Motor neuron (in vitro differentiated cells): Measurements from ENCODE around the gene AGBL4. TPM values are rescaled to one million over a fixed set of nuclear protein-coding genes. Genes with fewer than 3 reads are reported as not detected.

Experiments used
- ATAC-seq, 8 experiments: fragments of 200-7000 bp; cut with Tn5 transposase; replicated peaks in 6 of 8; 2 replicates each; pipeline ENCODE4 v1.8.0; 2021; ENCODE audit warnings: mild to moderate bottlenecking in 8 of 8, moderate library complexity in 8 of 8
- H3K27ac ChIP-seq, 2 donors: fragments of 250-450 bp; sonication (Bioruptor Pico); 2 replicates each; pipeline ENCODE4 v1.9.0; 2021; ENCODE audit warnings: antibody characterized with exemption in 2 of 2, mild to moderate bottlenecking in 2 of 2, moderate library complexity in 1 of 2
- H3K4me1 ChIP-seq, 2 donors: fragments of 250-450 bp; sonication (Bioruptor Pico); replicated peaks in 1 of 2; 2 replicates each; pipeline ENCODE4 v1.6.1; 2021; ENCODE audit warnings: antibody characterized with exemption in 2 of 2, mild to moderate bottlenecking in 2 of 2, moderate library complexity in 1 of 2
- H3K4me3 ChIP-seq, 5 donors: fragments of 250-450 bp; sonication (Bioruptor Pico); 2 replicates each; pipeline ENCODE4 v1.9.0; 2021; ENCODE audit warnings: antibody characterized with exemption in 5 of 5, mild to moderate bottlenecking in 5 of 5, moderate library complexity in 4 of 5
- WGBS, 10 experiments: fragments of 450-650 bp; shearing (Covaris generic); methylation state at CpG; one replicate each; pipeline ENCODE4 v1.0.0; 2022; 5-methylcytosine and 5-hydroxymethylcytosine counted together
- in situ Hi-C, 9 experiments: fragments of 400-800 bp; cut with MboI; loops; one replicate each; pipeline ENCODE4 v1.15.0; 2021; ENCODE audit warnings: low sequenced_read_pairs in 9 of 9, low pct_unique_long_range_greater_than_20kb in 2 of 9; ENCODE audit not compliant: unreplicated experiment in 9 of 9
- total RNA-seq, 8 experiments: library from RNA; unstranded; fragments of 300-600 nt; gene quantifications; 2 replicates each; pipeline versions ENCODE4 v1.2.3 to v1.2.4, GENCODE V29; 2022

Gene AGBL4
- total RNA-seq, 8 experiments from 2014 or later: 0.10 to 4.5 (median 1.9) TPM

DNA sequence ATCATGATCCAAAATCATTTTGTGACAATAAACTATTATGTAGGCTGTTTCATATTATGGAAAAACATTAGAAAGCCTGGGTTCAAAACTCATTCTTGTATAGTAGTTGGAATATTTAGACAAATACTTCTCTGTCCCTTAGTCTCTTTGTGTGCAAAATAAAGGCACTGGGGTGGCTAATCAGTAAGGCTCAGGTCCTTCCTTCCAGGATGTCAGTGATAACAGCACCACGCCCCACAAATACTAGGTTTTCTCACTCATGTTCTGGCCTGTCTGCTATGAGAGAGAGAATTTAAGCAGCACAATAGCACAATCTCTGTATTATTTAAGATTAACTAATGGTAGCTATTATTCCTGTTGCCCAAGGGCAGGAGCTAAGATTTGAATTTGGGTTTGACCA lies 788.8 kb downstream of the AGBL4 start:
- Histone ChIP-seq H3K27ac (no peak overlapping the region), H3K4me3 (no peak overlapping the region), H3K4me1 (peaks cover 0 to 8% of the 10 kb centered on the region in 2 donors)
- no peak for ATAC-seq
- in situ Hi-C loops: no loop called here
- WGBS, 10 experiments: 0 to 100% (median 64%) methylated on average over 1 of the region's 1 CpG; no CpG with 5 or more reads in 3 of the 10 experiments

DNA sequence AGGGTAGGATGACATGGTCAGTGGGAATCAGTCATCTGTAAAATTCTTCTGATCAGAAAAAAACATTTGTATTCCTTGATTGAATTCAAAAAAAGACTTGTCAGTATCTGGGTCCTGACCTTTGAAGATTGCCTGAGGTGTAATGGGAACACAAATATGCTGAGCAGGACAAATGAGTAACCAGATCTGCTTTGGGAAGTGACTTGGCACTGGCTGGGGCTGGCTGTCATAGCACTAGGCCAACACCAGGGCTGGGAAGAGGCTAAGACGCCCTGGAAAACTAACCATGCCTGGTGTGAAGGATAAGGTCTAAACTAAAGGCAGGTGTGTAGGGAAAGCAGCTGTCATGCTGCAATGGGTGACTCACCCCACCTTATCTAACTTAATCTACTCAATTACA lies 794.2 kb downstream of the AGBL4 start:
- no peak overlapping the region for H3K27ac ChIP-seq
- peak in 2 of 8 experiments; percentile 23 to 66 for ATAC-seq
- peaks cover 0 to 8% of the 10 kb centered on the region in 2 donors for H3K4me1 ChIP-seq
- H3K4me3 ChIP-seq: no peak overlapping the region
- in situ Hi-C loops: no loop called here
- 0 to 83% (median 56%) methylated on average over 1 of the region's 1 CpG; no CpG with 5 or more reads in 3 of the 10 experiments for WGBS, 10 experiments

DNA sequence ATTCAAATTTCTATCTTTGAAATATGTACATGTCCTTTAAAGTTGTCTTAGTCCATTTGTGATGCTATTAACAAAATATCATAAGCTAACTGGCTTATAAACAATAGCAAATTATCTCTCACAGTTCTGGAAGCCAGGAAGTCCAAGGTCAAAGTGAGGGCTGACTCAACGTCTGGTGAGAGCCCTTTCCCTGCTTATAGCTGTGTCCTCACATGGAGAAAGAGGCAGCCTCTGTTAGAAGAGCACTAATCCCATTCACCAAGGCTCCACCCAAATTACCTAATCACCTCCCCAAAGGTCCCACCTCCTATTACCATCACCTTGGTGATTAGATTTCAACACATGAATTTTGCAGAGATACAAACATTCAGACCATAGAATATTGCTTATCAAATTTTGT lies 797.0 kb downstream of the AGBL4 start:
- peak in 1 of 8 experiments; percentile 29 for ATAC-seq
- in situ Hi-C loops: no loop called here
- Histone ChIP-seq H3K27ac (no peak overlapping the region), H3K4me1 (no peaks in the 10 kb centered on the region), H3K4me3 (no peak overlapping the region)
- 0 to 67% (median 24%) methylated on average over 1 of the region's 1 CpG; no CpG with 5 or more reads in 2 of the 10 experiments for WGBS, 10 experiments

DNA sequence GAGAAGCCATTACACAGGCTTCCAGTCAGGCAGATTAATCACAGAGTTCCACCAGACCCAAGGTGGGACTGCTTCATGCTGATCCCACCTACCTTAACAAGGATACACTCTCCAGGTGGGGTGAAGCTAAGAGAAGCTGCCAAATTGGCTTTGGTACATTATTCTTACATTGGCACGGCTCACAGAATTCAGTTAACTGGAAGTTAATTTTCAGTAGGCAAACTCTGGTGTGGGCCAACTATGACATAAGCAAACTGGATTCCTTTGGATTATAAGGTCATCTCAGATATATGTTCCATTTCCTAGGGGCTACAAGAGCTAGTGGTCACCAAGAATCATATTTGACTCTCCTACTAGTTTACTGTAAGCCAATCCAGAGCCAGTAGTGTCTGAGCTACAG lies 798.3 kb downstream of the AGBL4 start:
- Histone ChIP-seq H3K4me1 (no peaks in the 10 kb centered on the region), H3K27ac (no peak overlapping the region), H3K4me3 (no peak overlapping the region)
- ATAC-seq: no peak
- WGBS, 10 experiments: 0 to 90% (median 75%) methylated on average over 1 of the region's 1 CpG; no CpG with 5 or more reads in 3 of the 10 experiments
- in situ Hi-C loops: no loop called here

DNA sequence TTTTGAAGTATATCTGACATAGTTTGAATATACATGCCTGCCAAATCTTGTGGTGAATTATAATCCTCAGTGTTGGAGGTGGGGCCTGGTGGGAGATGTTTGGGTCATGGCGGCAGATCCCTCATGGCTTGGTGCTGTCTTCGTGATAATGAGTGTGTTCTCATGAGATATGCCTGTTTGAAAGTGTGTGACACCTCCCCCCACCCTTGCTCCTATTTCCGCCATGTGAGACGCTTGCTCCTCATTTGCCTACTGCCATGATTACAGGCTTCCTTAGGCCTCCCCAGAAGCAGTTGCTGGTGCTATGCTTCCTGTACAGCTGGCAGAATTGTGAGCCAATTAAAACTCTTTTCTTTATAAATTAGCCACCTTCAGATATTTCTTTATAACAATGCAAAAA lies 810.5 kb downstream of the AGBL4 start:
- Histone ChIP-seq H3K4me3 (no peak overlapping the region), H3K27ac (no peak overlapping the region), H3K4me1 (peaks cover 4 to 13% of the 10 kb centered on the region in 2 donors)
- in situ Hi-C loops: no loop called here
- 40 to 100% (median 61%) methylated on average over 1 to 4 of the region's 4 CpGs; no CpG with 5 or more reads in 2 of the 10 experiments for WGBS, 10 experiments
- peak in 3 of 8 experiments; percentile 58 to 69 (median 60) for ATAC-seq

DNA sequence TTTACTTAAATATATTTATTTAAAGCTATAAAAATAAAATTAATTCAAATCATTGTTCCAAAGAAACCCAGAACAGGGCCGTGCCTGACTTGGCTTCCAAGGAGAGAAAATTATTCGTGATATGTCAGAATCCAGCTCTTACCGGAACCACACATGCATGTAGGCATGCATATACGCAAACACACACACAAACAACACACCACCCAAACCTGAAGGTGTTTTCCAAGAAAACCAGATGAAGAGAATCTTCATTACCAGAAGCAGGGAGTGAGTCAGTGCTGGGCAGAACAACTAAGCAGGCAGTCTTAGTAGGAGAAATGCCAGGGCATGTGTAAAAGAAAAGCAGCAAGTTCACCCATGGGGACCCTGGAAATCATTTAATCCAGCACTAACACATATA lies 815.0 kb downstream of the AGBL4 start:
- 0 to 91% (median 71%) methylated on average over 2 to 4 of the region's 4 CpGs; no CpG with 5 or more reads in 3 of the 10 experiments for WGBS, 10 experiments
- Histone ChIP-seq H3K27ac (no peak overlapping the region), H3K4me3 (no peak overlapping the region), H3K4me1 (peaks cover 3 to 25% of the 10 kb centered on the region in 2 donors)
- in situ Hi-C loops: no loop called here
- ATAC-seq: peak in 2 of 8 experiments; percentile 48 to 96

DNA sequence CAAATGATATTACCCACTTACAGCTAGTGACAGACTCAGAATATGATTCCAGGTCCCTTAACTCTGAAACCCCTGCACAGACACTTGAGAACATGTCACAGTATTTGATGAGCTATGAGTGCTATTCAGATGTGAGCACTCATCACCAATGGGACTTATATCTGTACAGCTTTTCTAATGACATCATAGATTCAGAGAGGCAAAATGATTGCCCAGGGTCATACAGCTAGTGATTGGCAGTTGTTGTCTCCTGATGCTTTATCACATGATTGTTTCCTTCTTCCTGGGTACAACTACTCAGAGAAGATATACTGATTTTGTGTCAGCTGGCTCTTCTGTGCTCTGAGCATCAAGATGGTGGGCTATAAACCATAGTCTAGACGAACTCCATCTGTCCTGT lies 819.0 kb downstream of the AGBL4 start:
- in situ Hi-C loops: no loop called here
- ATAC-seq: peak in 3 of 8 experiments; percentile 14 to 54 (median 49)
- Histone ChIP-seq H3K27ac (peak overlapping the region in 1 of 2 donors; percentile 8), H3K4me3 (no peak overlapping the region), H3K4me1 (peaks cover 4 to 24% of the 10 kb centered on the region in 2 donors)
- 0 to 75% (median 54%) methylated on average over 1 of the region's 1 CpG; no CpG with 5 or more reads in 4 of the 10 experiments for WGBS, 10 experiments

DNA sequence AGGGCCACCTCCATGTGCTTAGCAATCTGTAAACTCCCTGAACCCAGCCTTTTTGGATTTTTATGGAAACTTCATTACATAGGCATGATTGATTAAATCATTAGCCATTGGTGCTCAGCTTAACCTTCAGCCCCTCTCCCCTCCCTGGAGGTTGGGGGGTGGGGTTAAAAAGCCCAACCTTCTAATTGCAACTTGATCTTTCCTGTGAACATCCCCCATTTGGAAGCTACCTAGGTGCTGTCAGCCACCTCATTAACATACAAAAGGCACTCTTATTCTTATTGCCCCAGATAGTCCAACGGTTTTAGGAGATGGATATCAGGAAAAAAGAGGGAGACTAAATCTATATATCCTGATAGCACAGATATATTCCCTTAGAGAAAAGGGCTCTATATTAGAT lies 823.0 kb downstream of the AGBL4 start:
- no peak overlapping the region for H3K4me3 ChIP-seq
- H3K27ac ChIP-seq: no peak overlapping the region
- WGBS, 10 experiments: 14 to 50% (median 22%) methylated on average over 1 of the region's 1 CpG; no CpG with 5 or more reads in 5 of the 10 experiments
- no peak for ATAC-seq
- in situ Hi-C loops: no loop called here
- H3K4me1 ChIP-seq: peaks cover 5 to 24% of the 10 kb centered on the region in 2 donors

DNA sequence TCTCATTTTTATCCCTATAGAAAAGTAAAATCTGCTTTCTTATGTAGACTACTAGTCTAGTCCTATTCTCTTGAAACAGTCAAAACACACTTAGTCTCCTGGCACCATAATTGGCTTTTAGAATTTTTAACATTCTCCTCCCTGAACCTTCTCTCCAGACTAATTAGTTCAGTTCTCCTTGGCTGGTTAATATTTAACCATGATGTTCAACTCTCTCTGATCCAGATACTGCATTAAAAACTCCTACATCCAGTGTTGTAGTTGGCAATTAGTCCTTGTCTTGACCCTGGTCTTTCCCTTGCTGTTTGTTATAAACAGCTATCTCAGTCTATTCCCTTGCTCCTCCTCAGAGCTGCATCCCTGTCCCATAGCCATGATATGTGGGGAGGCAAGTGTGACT lies 824.2 kb downstream of the AGBL4 start:
- in situ Hi-C loops: no loop called here
- Histone ChIP-seq H3K27ac (no peak overlapping the region), H3K4me1 (peaks cover 5 to 14% of the 10 kb centered on the region in 2 donors), H3K4me3 (no peak overlapping the region)
- no peak for ATAC-seq

DNA sequence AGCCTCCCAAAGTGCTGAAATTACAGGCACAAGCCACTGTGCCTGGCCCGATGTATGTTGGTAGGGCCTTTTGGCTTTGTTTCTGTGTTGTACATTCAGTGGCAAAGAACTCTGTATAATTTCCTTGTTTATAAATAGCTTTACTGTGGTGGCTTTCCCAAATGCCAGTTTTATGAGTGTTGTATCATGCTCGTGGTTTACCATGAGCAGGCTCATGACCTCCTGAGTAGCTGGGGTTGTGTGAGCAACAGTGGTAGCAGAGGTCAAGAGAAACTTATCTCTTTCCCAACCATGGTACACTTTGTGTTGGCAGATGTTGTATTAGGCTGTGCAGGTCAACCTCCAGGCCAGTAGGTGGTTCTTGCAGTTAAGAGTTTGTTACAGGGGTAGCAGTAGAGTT lies 826.7 kb downstream of the AGBL4 start:
- Histone ChIP-seq H3K27ac (no peak overlapping the region), H3K4me1 (peaks cover 5 to 10% of the 10 kb centered on the region in 2 donors), H3K4me3 (no peak overlapping the region)
- in situ Hi-C loops: no loop called here
- 0 to 100% (median 75%) methylated on average over 1 to 2 of the region's 2 CpGs; no CpG with 5 or more reads in 1 of the 10 experiments for WGBS, 10 experiments
- ATAC-seq: no peak

DNA sequence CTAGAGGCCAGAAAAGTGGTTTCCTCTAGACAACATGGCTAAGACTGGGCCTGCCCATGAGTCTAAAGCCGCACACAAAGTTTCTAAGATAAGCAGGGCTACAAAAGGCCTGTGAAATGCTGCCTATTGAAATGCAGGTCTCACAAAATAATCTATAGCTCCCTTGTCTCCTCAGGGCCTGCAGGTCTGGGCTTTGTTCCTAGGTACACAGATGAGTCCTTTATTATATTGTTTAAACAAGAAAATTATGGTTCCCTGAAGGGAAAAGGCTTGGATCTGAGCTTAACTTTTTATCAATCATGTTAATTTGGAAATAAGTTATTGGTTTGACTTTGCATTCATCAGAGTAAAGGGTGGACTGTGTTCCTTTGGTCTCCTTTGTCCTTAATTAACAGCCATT lies 833.6 kb downstream of the AGBL4 start:
- 40 to 100% (median 78%) methylated on average over 1 of the region's 1 CpG; no CpG with 5 or more reads in 4 of the 10 experiments for WGBS, 10 experiments
- in situ Hi-C loops: no loop called here
- H3K4me1 ChIP-seq: no peaks in the 10 kb centered on the region
- ATAC-seq: no peak
- no peak overlapping the region for H3K27ac ChIP-seq
- no peak overlapping the region for H3K4me3 ChIP-seq

DNA sequence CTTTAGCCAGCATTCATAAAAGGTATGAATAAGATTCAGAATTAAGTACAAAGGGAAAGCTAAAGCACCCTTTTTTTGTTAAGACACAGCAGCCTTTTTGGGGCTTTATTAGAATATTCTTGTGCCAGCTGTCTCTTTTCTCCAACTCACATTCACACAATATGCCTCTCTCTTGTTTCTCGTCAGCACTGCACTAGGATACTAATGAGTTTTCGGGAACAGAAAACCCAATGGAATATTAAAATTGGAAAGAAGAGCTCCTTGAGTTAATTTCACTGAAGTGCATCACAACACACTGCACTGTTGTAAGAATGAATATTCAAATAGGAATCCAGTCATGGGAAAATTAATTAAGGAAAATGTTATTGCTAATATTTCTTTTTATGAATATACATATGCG lies 836.7 kb downstream of the AGBL4 start:
- in situ Hi-C loops: no loop called here
- H3K4me3 ChIP-seq: no peak overlapping the region
- no peak overlapping the region for H3K27ac ChIP-seq
- ATAC-seq: no peak
- H3K4me1 ChIP-seq: no peaks in the 10 kb centered on the region
- 0 to 94% (median 58%) methylated on average over 1 to 3 of the region's 3 CpGs; no CpG with 5 or more reads in 2 of the 10 experiments for WGBS, 10 experiments

DNA sequence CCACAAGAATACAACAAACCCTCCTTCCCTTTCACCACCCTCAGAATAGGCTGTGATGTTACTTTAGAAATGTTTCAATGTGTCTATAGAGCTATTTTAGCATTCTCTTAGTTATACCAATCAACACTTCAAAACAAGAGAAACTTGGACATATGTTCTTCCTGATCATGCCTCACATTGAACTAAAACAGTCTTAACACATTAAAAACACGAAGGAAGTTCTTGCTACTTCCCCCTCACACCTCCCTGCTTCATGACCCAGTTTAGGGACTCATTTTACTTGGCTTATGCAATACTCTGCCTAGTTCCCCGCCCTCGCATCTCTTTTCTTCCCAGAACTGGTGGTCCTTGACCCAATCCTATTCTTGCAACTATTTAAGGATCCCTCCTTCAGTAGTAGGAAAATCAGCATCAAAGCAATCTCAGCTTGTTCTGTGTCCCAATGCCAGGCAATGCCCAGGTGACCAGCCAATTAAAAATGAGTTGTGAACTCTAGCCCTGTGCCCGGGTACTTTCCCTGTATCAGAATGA lies 838.2 kb downstream of the AGBL4 start:
- Histone ChIP-seq H3K4me3 (no peak overlapping the region), H3K27ac (no peak overlapping the region), H3K4me1 (no peaks in the 10 kb centered on the region)
- WGBS, 10 experiments: 0 to 83% (median 61%) methylated on average over 1 to 4 of the region's 4 CpGs; no CpG with 5 or more reads in 1 of the 10 experiments
- ATAC-seq: no peak
- in situ Hi-C loops: no loop called here

DNA sequence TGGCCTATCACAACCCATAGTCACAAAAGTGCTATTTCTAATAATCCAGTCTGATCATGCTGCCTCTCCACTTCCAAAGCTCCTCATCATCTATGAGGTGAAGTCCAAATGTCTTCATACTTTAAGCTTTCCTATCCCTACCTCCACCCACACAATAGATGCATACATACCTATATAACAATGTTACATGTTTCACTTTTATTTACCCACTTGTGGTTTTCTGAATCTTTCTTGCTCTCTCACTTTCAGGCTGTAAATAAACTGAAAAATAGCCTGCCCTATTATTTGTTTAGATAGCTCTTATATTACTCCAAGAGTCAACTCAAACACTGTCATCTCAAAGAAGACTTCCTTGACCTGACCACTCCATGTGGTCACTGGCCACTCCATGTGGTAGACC lies 840.3 kb downstream of the AGBL4 start:
- ATAC-seq: no peak
- in situ Hi-C loops: no loop called here
- H3K27ac ChIP-seq: no peak overlapping the region

More for the DNA sequence above, 840.3 kb downstream of the AGBL4 start:
- Histone ChIP-seq H3K4me3 (no peak overlapping the region), H3K4me1 (no peaks in the 10 kb centered on the region)
